ENCODE results near the gene RPUSD1. TPM values are rescaled to one million over a fixed set of nuclear protein-coding genes. Genes with fewer than 3 reads are reported as not detected.

Gene RPUSD1
- total and polyA plus RNA-seq, 2 donors (not counting 1 experiment from before 2014, with no cell fraction given): 34.7 to 46.1 TPM

DNA sequence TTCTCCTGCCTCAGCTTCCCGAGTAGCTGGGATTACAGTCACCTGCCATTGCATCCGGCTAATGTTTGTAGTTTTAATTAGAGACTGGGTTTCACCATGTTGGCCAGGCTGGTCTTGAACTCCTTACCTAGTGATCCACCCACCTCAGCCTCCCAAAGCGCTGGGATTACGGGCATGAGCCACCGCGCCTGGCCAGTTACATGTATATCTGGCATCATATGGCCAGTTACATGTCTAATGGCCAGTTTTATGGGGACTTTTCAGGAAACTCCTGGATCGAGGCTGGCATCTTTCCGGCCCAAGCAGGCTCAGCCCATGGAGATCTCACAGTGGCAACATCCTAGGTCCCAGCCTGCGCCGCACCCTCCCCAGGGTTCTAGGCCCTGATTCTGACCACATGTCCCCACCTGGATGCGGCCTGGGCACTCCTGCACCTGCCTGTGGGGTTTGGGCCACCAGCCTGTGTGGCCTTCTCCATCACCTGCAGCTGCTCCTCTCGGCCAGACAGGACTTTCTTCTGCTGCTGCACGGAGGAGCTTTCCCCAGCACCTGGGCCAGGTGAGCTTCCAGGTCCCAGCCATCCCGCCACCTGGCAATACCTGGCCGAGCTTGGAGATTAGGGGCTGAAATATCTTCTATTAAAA lies 46.1 kb downstream of the RPUSD1 start:
- Mint-ChIP-seq H3K9me3 (ENCODE audit: insufficient read depth) (no peaks in the 10 kb centered on the region), H3K27me3 (no peaks in the 10 kb centered on the region), H3K4me1 (peaks cover 18% of the 10 kb centered on the region), H3K27ac (peak overlapping the region; percentile 78), H3K4me3 (peak overlapping the region; percentile 41)
- Histone ChIP-seq H3K4me1 (ENCODE audit: control insufficient read depth in 2 of 2, insufficient read depth in 2 of 2, low read length in 2 of 2) (peaks cover 20 to 34% of the 10 kb centered on the region in 2 donors), H3K27ac (ENCODE audit: low read length in 2 of 2) (no peak overlapping the region), H3K9ac (ENCODE audit: low read length) (no peak overlapping the region), H3K36me3 (replicated peaks in 1 of 2; ENCODE audit: control extremely low read depth in 1 of 2, control insufficient read depth in 1 of 2, extremely low read depth in 1 of 2, insufficient read depth in 2 of 2, low read length in 1 of 2) (peaks cover 0 to under 1% of the 10 kb centered on the region in 2 experiments), H3K4me2 (replicated peaks; ENCODE audit: low read depth, low read length, poor library complexity, severe bottlenecking) (no peak overlapping the region), H3K27me3 (replicated peaks in 1 of 4; ENCODE audit: control extremely low read depth in 1 of 4, control insufficient read depth in 3 of 4, insufficient read depth in 4 of 4, low read length in 3 of 4) (no peaks in the 10 kb centered on the region), H4K20me1 (ENCODE audit: control insufficient read depth, insufficient read depth, low read length, poor library complexity, severe bottlenecking) (peaks cover 9% of the 10 kb centered on the region), H2AFZ (ENCODE audit: insufficient read depth, low read depth, low read length, poor library complexity, severe bottlenecking) (no peak overlapping the region), H3K9me3 (ENCODE audit: control extremely low read depth in 1 of 3, control insufficient read depth in 2 of 3, insufficient read depth in 1 of 3, low read length in 2 of 3) (no peaks in the 10 kb centered on the region), H3K4me3 (ENCODE audit: control extremely low read depth in 1 of 5, extremely low read depth in 1 of 5, insufficient read depth in 1 of 5, low read depth in 2 of 5, low read length in 4 of 5) (no peak overlapping the region), H3K79me2 (ENCODE audit: control insufficient read depth, insufficient read depth, low read length) (peaks cover 16% of the 10 kb centered on the region)
- ChIA-PET CTCF (interaction anchor here (0.6 to 5.9 kb wide), 5 partner anchors 12 to 45 kb away, joined by 3 to 31 read pairs (median 9); partner anchors contain the start of genes ANTKMT and METRN), POLR2A (interaction anchor here (1.1 to 2.0 kb wide), 2 partner anchors 9 to 14 kb away, joined by 3 to 11 read pairs; no protein-coding TSS in a partner anchor)
- DNase-seq (no peak), ATAC-seq (ENCODE audit: low read depth) (no peak)
- intact Hi-C loops (cut with micrococcal nuclease): loop anchor here (1.0 to 2.0 kb wide), 4 partner anchors 14 to 57 kb away; partner anchors contain the start of genes CHTF18, JMJD8 and RPUSD1
- WGBS (ENCODE audit: insufficient coverage): 97% methylated on average over 13 of the region's 15 CpGs
- TF ChIP-seq, protein P1, sequence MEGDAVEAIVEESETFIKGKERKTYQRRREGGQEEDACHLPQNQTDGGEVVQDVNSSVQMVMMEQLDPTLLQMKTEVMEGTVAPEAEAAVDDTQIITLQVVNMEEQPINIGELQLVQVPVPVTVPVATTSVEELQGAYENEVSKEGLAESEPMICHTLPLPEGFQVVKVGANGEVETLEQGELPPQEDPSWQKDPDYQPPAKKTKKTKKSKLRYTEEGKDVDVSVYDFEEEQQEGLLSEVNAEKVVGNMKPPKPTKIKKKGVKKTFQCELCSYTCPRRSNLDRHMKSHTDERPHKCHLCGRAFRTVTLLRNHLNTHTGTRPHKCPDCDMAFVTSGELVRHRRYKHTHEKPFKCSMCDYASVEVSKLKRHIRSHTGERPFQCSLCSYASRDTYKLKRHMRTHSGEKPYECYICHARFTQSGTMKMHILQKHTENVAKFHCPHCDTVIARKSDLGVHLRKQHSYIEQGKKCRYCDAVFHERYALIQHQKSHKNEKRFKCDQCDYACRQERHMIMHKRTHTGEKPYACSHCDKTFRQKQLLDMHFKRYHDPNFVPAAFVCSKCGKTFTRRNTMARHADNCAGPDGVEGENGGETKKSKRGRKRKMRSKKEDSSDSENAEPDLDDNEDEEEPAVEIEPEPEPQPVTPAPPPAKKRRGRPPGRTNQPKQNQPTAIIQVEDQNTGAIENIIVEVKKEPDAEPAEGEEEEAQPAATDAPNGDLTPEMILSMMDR (IDR thresholded peaks at IDR 0.05): no peak
- TF ChIP-seq EZH2 (IDR thresholded peaks at IDR 0.05; ENCODE audit: borderline replicate concordance, insufficient read depth, low read depth, low read length, poor library complexity, severe bottlenecking): no peak
